Gastroesophageal sphincter (tissue), 4 donors: ENCODE data around the gene SMYD2. TPM values are rescaled to one million over a fixed set of nuclear protein-coding genes. Genes with fewer than 3 reads are reported as not detected.

Experiments used
- ATAC-seq: fragments of 150-250 bp; one replicate; pipeline ENCODE4 v1.9.1; 2016; ENCODE audit warnings: mild to moderate bottlenecking, moderate library complexity
- H3K27ac ChIP-seq, 4 donors: fragments of 200-600 bp; sonication (generic) in 3 of 4; 1 replicate in 3 of 4; 2 replicates in 1 of 4; pipeline ENCODE4 v1.5.1; 2016 to 2019
- H3K27me3 ChIP-seq: fragments of 200-600 bp; sonication (generic); one replicate; pipeline ENCODE4 v1.5.1; 2019
- H3K36me3 ChIP-seq, 2 donors: fragments of 200-600 bp; sonication (generic); one replicate each; pipeline ENCODE4 v1.5.1; 2019; ENCODE audit warnings: control low read depth in 1 of 2
- H3K4me1 ChIP-seq, 3 donors: fragments of 200-600 bp; sonication (generic); 1 replicate in 2 of 3; 2 replicates in 1 of 3; pipeline ENCODE4 v1.5.1; 2016 to 2019; ENCODE audit warnings: control low read depth in 2 of 3
- H3K4me3 ChIP-seq, 2 donors: fragments of 200-600 bp; sonication (generic); one replicate each; pipeline ENCODE4 v1.5.1; 2019; ENCODE audit warnings: mild to moderate bottlenecking in 1 of 2, moderate library complexity in 1 of 2
- H3K9me3 ChIP-seq, 3 donors: fragments of 200-600 bp; sonication (generic); one replicate each; pipeline ENCODE4 v1.5.1; 2017 to 2019; ENCODE audit warnings: control low read depth in 2 of 3
- CTCF ChIP-seq, 4 experiments: fragments of 200-600 bp in 2 of 4; fragments of 450-650 bp in 2 of 4; sonication (generic) in 1 of 4; IDR thresholded peaks; one replicate each; pipeline ENCODE4 v1.5.1; 2017 to 2019; ENCODE audit warnings: antibody characterized with exemption in 4 of 4, mild to moderate bottlenecking in 2 of 4, moderate library complexity in 2 of 4
- EP300 ChIP-seq: sonication (generic); formaldehyde crosslinking; IDR thresholded peaks from one replicate; pipeline ENCODE4 v1.6.1; 2017; ENCODE audit warnings: antibody characterized with exemption, mild to moderate bottlenecking
- POLR2A ChIP-seq, 2 donors: fragments of 450-650 bp; IDR thresholded peaks; one replicate each; pipeline ENCODE4 v1.6.1; 2017; ENCODE audit warnings: antibody characterized with exemption in 2 of 2, mild to moderate bottlenecking in 2 of 2, moderate library complexity in 1 of 2
- POLR2AphosphoS5 ChIP-seq: sonication (generic); formaldehyde crosslinking; IDR thresholded peaks from one replicate; pipeline ENCODE4 v1.6.1; 2017; ENCODE audit warnings: antibody characterized with exemption
- WGBS, 2 donors: methylation state at CpG; one replicate each; pipeline ENCODE4 v1.1.5; 2018; ENCODE audit warnings: low coverage in 1 of 2; 5-methylcytosine and 5-hydroxymethylcytosine counted together
- total RNA-seq, 4 donors: library from RNA; depleted of rRNA; stranded (reverse); fragments of >200 nt; gene quantifications; one replicate each; pipeline ENCODE4 v1.1.0, GENCODE V29; 2016

SMYD2 gene
- total RNA-seq, 4 donors from 2014 or later = 12.0 to 30.3 (median 20.5) TPM

GRCh38 chr1:214349008-214349407 is 68.0 kb downstream of the SMYD2 start:
- no peak overlapping the region for H3K4me3 ChIP-seq
- no peaks in the 10 kb centered on the region for H3K27me3 ChIP-seq
- no peak for ATAC-seq
- H3K27ac ChIP-seq = no peak overlapping the region
- TF ChIP-seq EP300 = no peak
- TF ChIP-seq CTCF (IDR thresholded peaks at IDR 0.05) = no peak
- no peak for TF ChIP-seq POLR2A (IDR thresholded peaks at IDR 0.05)
- no peak for TF ChIP-seq POLR2AphosphoS5
- 94 to 100% methylated on average over 3 to 4 of the region's 5 CpGs for WGBS, 2 donors
- no peaks in the 10 kb centered on the region for H3K9me3 ChIP-seq
- peaks cover 3 to 43% of the 10 kb centered on the region in 2 donors for H3K36me3 ChIP-seq
- no peaks in the 10 kb centered on the region for H3K4me1 ChIP-seq

GRCh38 chr1:214349781-214350180 is 68.8 kb downstream of the SMYD2 start:
- ATAC-seq = no peak
- Histone ChIP-seq H3K4me3 (no peak overlapping the region), H3K27me3 (no peaks in the 10 kb centered on the region), H3K9me3 (no peaks in the 10 kb centered on the region), H3K36me3 (peaks cover 3 to 48% of the 10 kb centered on the region in 2 donors), H3K4me1 (no peaks in the 10 kb centered on the region), H3K27ac (no peak overlapping the region)
- no peak for TF ChIP-seq CTCF (IDR thresholded peaks at IDR 0.05)
- no peak for TF ChIP-seq EP300
- no peak for TF ChIP-seq POLR2A (IDR thresholded peaks at IDR 0.05)
- no peak for TF ChIP-seq POLR2AphosphoS5
- WGBS, 2 donors = 96 to 100% methylated on average over 1 to 2 of the region's 2 CpGs

GRCh38 chr1:214351551-214352277 is 70.8 kb downstream of the SMYD2 start:
- no peak for ATAC-seq
- 36 to 68% methylated on average over 1 to 2 of the region's 2 CpGs for WGBS, 2 donors

GRCh38 chr1:214352838-214353237 is 71.9 kb downstream of the SMYD2 start:
- H3K4me3 ChIP-seq = no peak overlapping the region
- H3K9me3 ChIP-seq = no peaks in the 10 kb centered on the region
- TF ChIP-seq POLR2AphosphoS5 (no peak), CTCF (IDR thresholded peaks at IDR 0.05) (no peak), POLR2A (IDR thresholded peaks at IDR 0.05) (no peak), EP300 (no peak)
- no peak overlapping the region for H3K27ac ChIP-seq
- no peaks in the 10 kb centered on the region for H3K4me1 ChIP-seq
- H3K36me3 ChIP-seq = peaks cover 3 to 57% of the 10 kb centered on the region in 2 donors
- H3K27me3 ChIP-seq = no peaks in the 10 kb centered on the region
- no peak for ATAC-seq
- 81 to 94% methylated on average over 4 of the region's 4 CpGs for WGBS, 2 donors

More at GRCh38 chr1:214351551-214352277, 70.8 kb downstream of the SMYD2 start:
- Histone ChIP-seq H3K27ac (no peak overlapping the region), H3K4me1 (no peaks in the 10 kb centered on the region), H3K4me3 (no peak overlapping the region), H3K27me3 (no peaks in the 10 kb centered on the region), H3K9me3 (no peaks in the 10 kb centered on the region), H3K36me3 (peaks cover 3 to 56% of the 10 kb centered on the region in 2 donors)
- TF ChIP-seq EP300 = no peak
- no peak for TF ChIP-seq POLR2A (IDR thresholded peaks at IDR 0.05)
- TF ChIP-seq POLR2AphosphoS5 = no peak
- no peak for TF ChIP-seq CTCF (IDR thresholded peaks at IDR 0.05)
